HEK293T (cell line): ENCODE measurements around the gene RNF130.
"Not testable (repeated sequence)": the region's sequence is repeated elsewhere in the genome, so short reads cannot be mapped to it uniquely, and the experiment has no call there.

Source experiments
- CTCF ChIA-PET: fragments of 350-600 bp; formaldehyde crosslinking; extraction: SDS; loops from one replicate; lab custom pipeline; 2021; ENCODE audit warnings: antibody characterized with exemption, inconsistent platforms; lab: Yijun Ruan, JAX
- POLR2A ChIA-PET: fragments of 350-600 bp; formaldehyde crosslinking; extraction: SDS; loops from one replicate; lab custom pipeline; 2020; ENCODE audit warnings: antibody characterized with exemption, inconsistent platforms; lab: Yijun Ruan, JAX
- DNase-seq: peaks from one replicate; pipeline ENCODE4 v3.0.0; 2012; ENCODE audit warnings: mixed read lengths; ENCODE audit errors: extremely low spot score
- ARNT ChIP-seq: fragments of 450-650 bp; IDR thresholded peaks from 2 replicates; pipeline ENCODE4 v1.6.1; 2017; ENCODE audit warnings: mild to moderate bottlenecking
- BHLHE40 ChIP-seq: fragments of 450-650 bp; IDR thresholded peaks from 2 replicates; pipeline ENCODE4 v1.6.1; 2016; ENCODE audit warnings: mild to moderate bottlenecking, moderate library complexity, borderline replicate concordance
- CTBP1 ChIP-seq: fragments of 450-650 bp; IDR thresholded peaks from 2 replicates; pipeline ENCODE4 v1.6.1; 2016; ENCODE audit warnings: borderline replicate concordance
- ELF4 ChIP-seq: fragments of 450-650 bp; IDR thresholded peaks from 2 replicates; pipeline ENCODE4 v1.6.1; 2017; ENCODE audit warnings: antibody characterized with exemption
- FOXA1 ChIP-seq: fragments of 450-650 bp; IDR thresholded peaks from 2 replicates; pipeline ENCODE4 v1.6.1; 2016; ENCODE audit warnings: mild to moderate bottlenecking
- FOXK2 ChIP-seq: fragments of 450-650 bp; IDR thresholded peaks from 2 replicates; pipeline ENCODE4 v1.6.1; 2016; ENCODE audit warnings: mild to moderate bottlenecking
- FOXM1 ChIP-seq: fragments of 450-650 bp; IDR thresholded peaks from 2 replicates; pipeline ENCODE4 v1.6.1; 2017; ENCODE audit warnings: mild to moderate bottlenecking, borderline replicate concordance
- HDGF ChIP-seq: fragments of 450-650 bp; IDR thresholded peaks from 2 replicates; pipeline ENCODE4 v1.6.1; 2017; ENCODE audit warnings: antibody characterized with exemption, borderline replicate concordance
- L3MBTL2 ChIP-seq: fragments of 450-650 bp; conservative IDR thresholded peaks from 2 replicates; pipeline ENCODE4 v1.6.1; 2016; ENCODE audit warnings: mild to moderate bottlenecking
- LEF1 ChIP-seq: fragments of 450-650 bp; IDR thresholded peaks from 2 replicates; pipeline ENCODE4 v1.6.1; 2017; ENCODE audit warnings: mild to moderate bottlenecking, borderline replicate concordance
- NFRKB ChIP-seq: fragments of 450-650 bp; IDR thresholded peaks from 2 replicates; pipeline ENCODE4 v1.6.1; 2016; ENCODE audit warnings: mild to moderate bottlenecking, moderate library complexity
- PKNOX1 ChIP-seq: fragments of 450-650 bp; IDR thresholded peaks from 2 replicates; pipeline ENCODE4 v1.6.1; 2016
- SP1 ChIP-seq: fragments of 450-650 bp; IDR thresholded peaks from 2 replicates; pipeline ENCODE4 v1.6.1; 2017
- SUZ12 ChIP-seq: fragments of 450-650 bp; IDR thresholded peaks from 2 replicates; pipeline ENCODE4 v1.6.1; 2016; ENCODE audit warnings: mild to moderate bottlenecking
- TARDBP ChIP-seq: fragments of 450-650 bp; IDR thresholded peaks from 2 replicates; pipeline ENCODE4 v1.6.1; 2016
- ZNF384 ChIP-seq: fragments of 450-650 bp; IDR thresholded peaks from 2 replicates; pipeline ENCODE4 v1.6.1; 2016

RNF130 gene

GRCh38 chr5:180003127-180003526 is 68.4 kb downstream of the RNF130 start:
- DNase-seq, result no peak
- CTCF ChIA-PET, result no interaction called here
- no peak for TF ChIP-seq ZNF384
- TF ChIP-seq FOXK2, result no peak
- no peak for TF ChIP-seq LEF1
- TF ChIP-seq SUZ12, result no peak
- no peak for TF ChIP-seq L3MBTL2
- no peak for TF ChIP-seq ELF4
- TF ChIP-seq FOXM1, result no peak
- TF ChIP-seq NFRKB, result no peak
- no peak for TF ChIP-seq CTBP1
- TF ChIP-seq SP1, result no peak
- TF ChIP-seq PKNOX1, result no peak
- no peak for TF ChIP-seq BHLHE40
- TF ChIP-seq ARNT, result no peak
- no peak for TF ChIP-seq TARDBP
- TF ChIP-seq FOXA1, result no peak
- no peak for TF ChIP-seq HDGF
- POLR2A ChIA-PET, result no interaction called here

GRCh38 chr5:180001742-180002141 is 69.8 kb downstream of the RNF130 start:
- POLR2A ChIA-PET, result no interaction called here
- TF ChIP-seq SUZ12, result no peak
- no peak for TF ChIP-seq NFRKB
- no peak for TF ChIP-seq PKNOX1
- no peak for TF ChIP-seq ARNT
- no peak for TF ChIP-seq LEF1
- TF ChIP-seq HDGF, result no peak
- no peak for TF ChIP-seq FOXK2
- TF ChIP-seq FOXA1, result no peak
- no peak for TF ChIP-seq FOXM1
- no peak for TF ChIP-seq TARDBP
- TF ChIP-seq L3MBTL2, result no peak
- no peak for TF ChIP-seq CTBP1
- TF ChIP-seq ELF4, result no peak
- TF ChIP-seq ZNF384, result no peak
- TF ChIP-seq SP1, result no peak
- TF ChIP-seq BHLHE40, result no peak
- DNase-seq, result no peak
- CTCF ChIA-PET, result interaction anchor here (0.5 kb wide), 1 partner anchor 205 kb away, joined by 3 read pairs; no protein-coding TSS in a partner anchor

GRCh38 chr5:180001136-180001535 is 70.4 kb downstream of the RNF130 start:
- POLR2A ChIA-PET, result no interaction called here
- DNase-seq, result no peak
- CTCF ChIA-PET, result no interaction called here
- TF ChIP-seq LEF1, result no peak

GRCh38 chr5:179998485-179998884 is 73.1 kb downstream of the RNF130 start:
- ChIA-PET POLR2A (no interaction called here), CTCF (no interaction called here)
- DNase-seq, result no peak
- TF ChIP-seq HDGF (no peak), L3MBTL2 (no peak), FOXM1 (no peak)

- POLR2A ChIA-PET, result no interaction called here
- TF ChIP-seq SP1, result no peak
- TF ChIP-seq L3MBTL2, result no peak
- no peak for TF ChIP-seq NFRKB
- CTCF ChIA-PET, result no interaction called here
- DNase-seq, result no peak
Measured at GRCh38 chr5:179994583-179995323, 76.8 kb downstream of the RNF130 start.

- CTCF ChIA-PET, DNase-seq, POLR2A ChIA-PET: not testable (repeated sequence)
Measured at GRCh38 chr5:179992855-179993254, 78.7 kb downstream of the RNF130 start.

- CTCF ChIA-PET, result no interaction called here
Measured at GRCh38 chr5:179991106-179991505, 80.5 kb downstream of the RNF130 start.

GRCh38 chr5:179990525-179990924 is 81.0 kb downstream of the RNF130 start:
- DNase-seq, POLR2A ChIA-PET, CTCF ChIA-PET: not testable (repeated sequence)

More at GRCh38 chr5:179991106-179991505, 80.5 kb downstream of the RNF130 start:
- TF ChIP-seq TARDBP, result no peak
- no peak for TF ChIP-seq NFRKB
- TF ChIP-seq ARNT, result no peak
- no peak for TF ChIP-seq LEF1
- no peak for TF ChIP-seq ELF4
- TF ChIP-seq FOXA1, result no peak
- no peak for TF ChIP-seq SP1
- no peak for TF ChIP-seq SUZ12
- TF ChIP-seq PKNOX1, result no peak
- TF ChIP-seq HDGF, result no peak
- TF ChIP-seq BHLHE40, result no peak
- TF ChIP-seq FOXK2, result no peak
- TF ChIP-seq CTBP1, result no peak
- TF ChIP-seq FOXM1, result no peak
- no peak for TF ChIP-seq L3MBTL2
- DNase-seq, result no peak
- POLR2A ChIA-PET, result interaction anchor here (0.6 kb wide), 1 partner anchor 79 kb away, joined by 3 read pairs; no protein-coding TSS in a partner anchor
